Measurements from ENCODE around the gene FN1. TPM values are rescaled to one million over a fixed set of nuclear protein-coding genes. Genes with fewer than 3 reads are reported as not detected.

Gene FN1
- total RNA-seq (2022) (123 and 133 TPM in 2 replicates), Bru-seq, nascent RNA (percentile 72 among the genes with signal in this experiment), BruChase-seq, experiment 1, labeled RNA remaining after a 6-hour chase (percentile 81 among the genes with signal in this experiment), BruChase-seq, experiment 2, labeled RNA remaining after a 2-hour chase (percentile 67 among the genes with signal in this experiment)
- long read RNA-seq, full-length matches to known transcripts, result 18 of 62 reads
- long read RNA-seq, partial matches to known transcripts, result 33 of 62 reads
- long read RNA-seq, other reads (novel, unspliced or antisense), result 11 of 62 reads

GRCh38 chr2:215435870-215436704 lies at the start of gene FN1:
Gene FN1, minus strand, starts transcription at chr2:215436068. Its CDS starts 266 bp downstream, at chr2:215435802.
- H3K27ac Mint-ChIP-seq (ENCODE audit: unreplicated experiment), result peak within 1 kb of the TSS; percentile 75
- peaks cover 9% of the 10 kb centered on the region for H3K4me1 Mint-ChIP-seq (ENCODE audit: low read depth, unreplicated experiment)
- H3K4me3 Mint-ChIP-seq (ENCODE audit: low read depth, unreplicated experiment), result peak within 1 kb of the TSS; percentile 78
- BruUV-seq (replicated peaks), result TSS peak; percentile 88
- no peaks in the 10 kb centered on the region for H3K27me3 Mint-ChIP-seq (ENCODE audit: unreplicated experiment)
- no peak for TF ChIP-seq CTCF (IDR thresholded peaks at IDR 0.05; ENCODE audit: unreplicated experiment)
- H3K36me3 Mint-ChIP-seq (ENCODE audit: insufficient read depth, unreplicated experiment), result peaks cover 37% of the 10 kb centered on the region
- intact Hi-C loops (cut with micrococcal nuclease; ENCODE audit: unreplicated experiment), result no loop called here
- DNase-seq, result peak; percentile 90
- H3K9me3 Mint-ChIP-seq (ENCODE audit: low read depth, unreplicated experiment), result no peaks in the 10 kb centered on the region
- CTCF ChIA-PET, result no interaction called here

GRCh38 chr2:215485032-215485431 lies 49.2 kb upstream of the FN1 start:
- Mint-ChIP-seq H3K4me1 (ENCODE audit: low read depth, unreplicated experiment) (no peaks in the 10 kb centered on the region), H3K4me3 (ENCODE audit: low read depth, unreplicated experiment) (no peak overlapping the region), H3K36me3 (ENCODE audit: insufficient read depth, unreplicated experiment) (no peaks in the 10 kb centered on the region), H3K9me3 (ENCODE audit: low read depth, unreplicated experiment) (no peaks in the 10 kb centered on the region), H3K27me3 (ENCODE audit: unreplicated experiment) (no peaks in the 10 kb centered on the region), H3K27ac (ENCODE audit: unreplicated experiment) (no peak overlapping the region)
- DNase-seq, result no peak
- no TSS peak for BruUV-seq (replicated peaks)
- CTCF ChIA-PET, result no interaction called here
- no peak for TF ChIP-seq CTCF (IDR thresholded peaks at IDR 0.05; ENCODE audit: unreplicated experiment)
- intact Hi-C loops (cut with micrococcal nuclease; ENCODE audit: unreplicated experiment), result no loop called here

GRCh38 chr2:215484570-215484969 lies 48.7 kb upstream of the FN1 start:
- no TSS peak for BruUV-seq (replicated peaks)
- intact Hi-C loops (cut with micrococcal nuclease; ENCODE audit: unreplicated experiment), result no loop called here
- no peak for DNase-seq
- TF ChIP-seq CTCF (IDR thresholded peaks at IDR 0.05; ENCODE audit: unreplicated experiment), result no peak
- H3K27me3 Mint-ChIP-seq (ENCODE audit: unreplicated experiment), result no peaks in the 10 kb centered on the region
- CTCF ChIA-PET, result no interaction called here
- no peak overlapping the region for H3K4me3 Mint-ChIP-seq (ENCODE audit: low read depth, unreplicated experiment)
- H3K36me3 Mint-ChIP-seq (ENCODE audit: insufficient read depth, unreplicated experiment), result no peaks in the 10 kb centered on the region
- no peaks in the 10 kb centered on the region for H3K9me3 Mint-ChIP-seq (ENCODE audit: low read depth, unreplicated experiment)
- no peaks in the 10 kb centered on the region for H3K4me1 Mint-ChIP-seq (ENCODE audit: low read depth, unreplicated experiment)
- no peak overlapping the region for H3K27ac Mint-ChIP-seq (ENCODE audit: unreplicated experiment)

- no peak overlapping the region for H3K4me3 Mint-ChIP-seq (ENCODE audit: low read depth, unreplicated experiment)
- intact Hi-C loops (cut with micrococcal nuclease; ENCODE audit: unreplicated experiment), result no loop called here
- H3K36me3 Mint-ChIP-seq (ENCODE audit: insufficient read depth, unreplicated experiment), result no peaks in the 10 kb centered on the region
- CTCF ChIA-PET, result no interaction called here
- no peaks in the 10 kb centered on the region for H3K27me3 Mint-ChIP-seq (ENCODE audit: unreplicated experiment)
- DNase-seq, result no peak
- H3K4me1 Mint-ChIP-seq (ENCODE audit: low read depth, unreplicated experiment), result no peaks in the 10 kb centered on the region
- no TSS peak for BruUV-seq (replicated peaks)
- TF ChIP-seq CTCF (IDR thresholded peaks at IDR 0.05; ENCODE audit: unreplicated experiment), result no peak
- H3K9me3 Mint-ChIP-seq (ENCODE audit: low read depth, unreplicated experiment), result no peaks in the 10 kb centered on the region
- no peak overlapping the region for H3K27ac Mint-ChIP-seq (ENCODE audit: unreplicated experiment)
Observed at GRCh38 chr2:215483431-215483830, 47.6 kb upstream of the FN1 start.
